Upper lobe of left lung (tissue), 4 donors: Measurements from ENCODE around the gene KIAA1217.

Source experiments
- POLR2A ChIP-seq, 4 donors: fragments of 450-650 bp; IDR thresholded peaks; one replicate each; pipeline ENCODE4 v1.5.1; 2016 to 2017; ENCODE audit warnings: antibody characterized with exemption in 4 of 4, mild to moderate bottlenecking in 2 of 4
- TF ChIP-seq, protein P1 (sequence below), 6 experiments: fragments of 450-650 bp in 4 of 6; fragments of 200-600 bp in 2 of 6; sonication (generic) in 2 of 6; IDR thresholded peaks; one replicate each; pipeline ENCODE4 v1.5.1; 2016 to 2019; ENCODE audit warnings: antibody characterized with exemption in 6 of 6

DNA sequence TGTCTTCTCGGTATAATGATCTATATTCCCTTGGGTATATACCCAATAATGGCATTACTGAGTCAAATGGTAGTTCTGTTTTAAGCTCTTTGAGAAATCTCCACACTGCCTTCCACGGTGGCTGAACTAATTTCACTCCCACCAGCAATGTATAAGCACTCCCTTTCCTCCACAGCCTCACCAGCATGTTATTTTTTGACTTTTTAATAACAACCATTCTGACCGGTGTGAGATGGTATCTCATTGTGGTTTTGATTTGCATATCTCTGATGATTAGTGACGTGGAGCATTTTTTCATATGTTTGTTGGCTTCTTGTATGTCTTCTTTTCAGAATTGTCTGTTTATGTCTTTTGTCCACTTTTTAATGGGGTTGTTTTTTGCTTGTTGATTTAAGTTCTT is 33.6 kb downstream of the KIAA1217 start:
- no peak for TF ChIP-seq POLR2A (IDR thresholded peaks at IDR 0.05)
- TF ChIP-seq, protein P1, sequence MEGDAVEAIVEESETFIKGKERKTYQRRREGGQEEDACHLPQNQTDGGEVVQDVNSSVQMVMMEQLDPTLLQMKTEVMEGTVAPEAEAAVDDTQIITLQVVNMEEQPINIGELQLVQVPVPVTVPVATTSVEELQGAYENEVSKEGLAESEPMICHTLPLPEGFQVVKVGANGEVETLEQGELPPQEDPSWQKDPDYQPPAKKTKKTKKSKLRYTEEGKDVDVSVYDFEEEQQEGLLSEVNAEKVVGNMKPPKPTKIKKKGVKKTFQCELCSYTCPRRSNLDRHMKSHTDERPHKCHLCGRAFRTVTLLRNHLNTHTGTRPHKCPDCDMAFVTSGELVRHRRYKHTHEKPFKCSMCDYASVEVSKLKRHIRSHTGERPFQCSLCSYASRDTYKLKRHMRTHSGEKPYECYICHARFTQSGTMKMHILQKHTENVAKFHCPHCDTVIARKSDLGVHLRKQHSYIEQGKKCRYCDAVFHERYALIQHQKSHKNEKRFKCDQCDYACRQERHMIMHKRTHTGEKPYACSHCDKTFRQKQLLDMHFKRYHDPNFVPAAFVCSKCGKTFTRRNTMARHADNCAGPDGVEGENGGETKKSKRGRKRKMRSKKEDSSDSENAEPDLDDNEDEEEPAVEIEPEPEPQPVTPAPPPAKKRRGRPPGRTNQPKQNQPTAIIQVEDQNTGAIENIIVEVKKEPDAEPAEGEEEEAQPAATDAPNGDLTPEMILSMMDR (IDR thresholded peaks at IDR 0.05): no peak
